H1 (cell line): ENCODE measurements around the gene CDH20. TPM values are rescaled to one million over a fixed set of nuclear protein-coding genes. Genes with fewer than 3 reads are reported as not detected.

ENCODE experiments used
- CTCF ChIA-PET: fragments of 300-600 bp; sonication (Branson Sonifier 250); formaldehyde crosslinking; loops from one replicate; lab custom pipeline; 2021; ENCODE audit not compliant: partially characterized antibody; lab: Charles Lee
- POLR2A ChIA-PET: fragments of 300-600 bp; sonication (Branson Sonifier 250); formaldehyde crosslinking; loops from one replicate; lab custom pipeline; 2021; ENCODE audit warnings: inconsistent platforms; ENCODE audit not compliant: partially characterized antibody; lab: Charles Lee
- DNase-seq, 2 experiments: peaks; one replicate each; pipeline versions ENCODE4 v3.0.0 to v3.0.0-alpha.2; 2010 to 2022; ENCODE audit warnings: low spot score in 2 of 2, low read depth in 1 of 2, mixed read lengths in 1 of 2
- FAIRE-seq: peaks from 2 replicates; lab custom pipeline; 2011; peaks lifted over from hg19 to GRCh38; lab: Jason Lieb, UNC
- H2AFZ ChIP-seq: 2 replicates; pipeline ENCODE4 v1.8.1; 2012; ENCODE audit warnings: low read length, inconsistent platforms
- H2AK5ac ChIP-seq: 2 replicates; pipeline ENCODE4 v1.6.1; 2013; ENCODE audit warnings: low read depth, low read length
- H2BK120ac ChIP-seq: replicated peaks from 2 replicates; pipeline ENCODE3; 2013; ENCODE audit warnings: low read depth, low read length, inconsistent platforms
- H2BK12ac ChIP-seq: 2 replicates; pipeline ENCODE4 v1.6.1; 2013; ENCODE audit warnings: low read depth, low read length
- H2BK15ac ChIP-seq: 2 replicates; pipeline ENCODE4 v1.6.1; 2013; ENCODE audit warnings: low read length
- H2BK20ac ChIP-seq: 2 replicates; pipeline ENCODE4 v1.6.1; 2013; ENCODE audit warnings: low read length
- H2BK5ac ChIP-seq: 2 replicates; pipeline ENCODE4 v1.6.1; 2013; ENCODE audit warnings: low read depth, low read length
- H3K14ac ChIP-seq: 2 replicates; pipeline ENCODE4 v1.6.1; 2013; ENCODE audit warnings: inconsistent platforms; ENCODE audit not compliant: insufficient read length
- H3K18ac ChIP-seq: 2 replicates; pipeline ENCODE4 v1.6.1; 2013; ENCODE audit warnings: low read length; ENCODE audit errors: extremely low read depth
- H3K23ac ChIP-seq: 2 replicates; pipeline ENCODE4 v1.6.1; 2013; ENCODE audit warnings: inconsistent platforms; ENCODE audit not compliant: insufficient read length
- H3K23me2 ChIP-seq: 2 replicates; pipeline ENCODE4 v1.6.1; 2013; ENCODE audit warnings: low read depth, low read length
- H3K27ac ChIP-seq: 2 replicates; pipeline ENCODE4 v1.6.1; 2011; ENCODE audit warnings: low read depth, low read length, inconsistent platforms
- H3K27me3 ChIP-seq, 4 experiments: replicated peaks in 1 of 4; 1 replicate in 1 of 4; 2 replicates in 3 of 4; pipeline versions ENCODE4 v1.6.1 to v1.8.1; 2011 to 2013; ENCODE audit warnings: low read length in 3 of 4, mild to moderate bottlenecking in 3 of 4, inconsistent platforms in 2 of 4, mixed read lengths in 2 of 4, moderate library complexity in 1 of 4; ENCODE audit not compliant: control insufficient read depth in 3 of 4, insufficient read depth in 3 of 4; ENCODE audit errors: extremely low read depth in 1 of 4
- H3K36me3 ChIP-seq, 4 experiments: 2 replicates each; pipeline versions ENCODE4 v1.6.1 to v1.8.1; 2011 to 2013; ENCODE audit warnings: mild to moderate bottlenecking in 4 of 4, low read length in 3 of 4, moderate library complexity in 2 of 4, control low read depth in 1 of 4, inconsistent platforms in 1 of 4; ENCODE audit not compliant: insufficient read depth in 4 of 4, control insufficient read depth in 2 of 4
- H3K4ac ChIP-seq: replicated peaks from 2 replicates; pipeline ENCODE3; 2013; ENCODE audit warnings: low read length, low read depth, mixed read lengths, inconsistent platforms; ENCODE audit not compliant: insufficient read length
- H3K4me1 ChIP-seq, 4 experiments: replicated peaks in 1 of 4; 1 replicate in 1 of 4; 2 replicates in 3 of 4; pipeline versions ENCODE4 v1.6.1 to v1.8.1; 2011 to 2013; ENCODE audit warnings: low read length in 3 of 4, inconsistent platforms in 2 of 4, mixed read lengths in 1 of 4; ENCODE audit not compliant: insufficient read depth in 4 of 4, control insufficient read depth in 3 of 4
- H3K4me2 ChIP-seq, 2 experiments: 2 replicates each; pipeline versions ENCODE4 v1.6.1 to v1.8.1; 2011 to 2013; ENCODE audit warnings: low read depth in 2 of 2, low read length in 2 of 2, control low read depth in 1 of 2, inconsistent platforms in 1 of 2, mild to moderate bottlenecking in 1 of 2; ENCODE audit not compliant: insufficient read depth in 1 of 2
- H3K4me3 ChIP-seq, 4 experiments: fragments of 200-600, 300-600 bp in 1 of 4; sonication (generic), shearing (Covaris generic), sonication (Bioruptor Twin) in 1 of 4; 2 replicates each; pipeline versions ENCODE4 v1.5.1 to v1.8.1; 2011 to 2016; ENCODE audit warnings: low read length in 4 of 4, low read depth in 3 of 4, control low read depth in 2 of 4, inconsistent platforms in 2 of 4, mild to moderate bottlenecking in 2 of 4, mixed read lengths in 1 of 4, moderate library complexity in 1 of 4; ENCODE audit not compliant: insufficient read depth in 2 of 4; ENCODE audit errors: extremely low read depth in 1 of 4
- H3K56ac ChIP-seq: replicated peaks from 2 replicates; pipeline ENCODE3; 2013; ENCODE audit warnings: low read depth, mild to moderate bottlenecking, mixed read lengths, low read length, inconsistent platforms; ENCODE audit not compliant: insufficient read length
- H3K79me1 ChIP-seq: 2 replicates; pipeline ENCODE4 v1.6.1; 2013; ENCODE audit warnings: low read depth, low read length, control low read depth
- H3K79me2 ChIP-seq, 2 experiments: 2 replicates each; pipeline versions ENCODE4 v1.6.1 to v1.8.1; 2012 to 2013; ENCODE audit warnings: low read length in 2 of 2, mild to moderate bottlenecking in 2 of 2, inconsistent platforms in 1 of 2; ENCODE audit not compliant: insufficient read depth in 2 of 2, control insufficient read depth in 1 of 2
- H3K9ac ChIP-seq, 4 experiments: replicated peaks in 1 of 4; 1 replicate in 1 of 4; 2 replicates in 3 of 4; pipeline versions ENCODE4 v1.6.1 to v1.8.1; 2011 to 2013; ENCODE audit warnings: low read depth in 3 of 4, low read length in 3 of 4, control low read depth in 2 of 4, mild to moderate bottlenecking in 2 of 4, moderate library complexity in 2 of 4, inconsistent platforms in 1 of 4; ENCODE audit errors: extremely low read depth in 1 of 4
- H3K9me3 ChIP-seq, 2 experiments: 2 replicates each; pipeline versions ENCODE4 v1.6.1 to v1.8.1; 2012 to 2013; ENCODE audit warnings: mild to moderate bottlenecking in 2 of 2, moderate library complexity in 2 of 2, control low read depth in 1 of 2, inconsistent platforms in 1 of 2, low read depth in 1 of 2, low read length in 1 of 2, mixed read lengths in 1 of 2; ENCODE audit not compliant: insufficient read depth in 2 of 2
- H4K20me1 ChIP-seq, 2 experiments: replicated peaks in 1 of 2; 2 replicates each; pipeline versions ENCODE3 to v1.8.1; 2011 to 2013; ENCODE audit warnings: inconsistent platforms in 2 of 2, low read length in 2 of 2, mild to moderate bottlenecking in 1 of 2; ENCODE audit not compliant: insufficient read depth in 2 of 2, control insufficient read depth in 1 of 2
- H4K5ac ChIP-seq: 2 replicates; pipeline ENCODE4 v1.6.1; 2013; ENCODE audit warnings: low read length, low read depth, mixed read lengths, inconsistent platforms; ENCODE audit not compliant: insufficient read length
- H4K8ac ChIP-seq: 2 replicates; pipeline ENCODE4 v1.8.0; 2013; ENCODE audit warnings: mild to moderate bottlenecking, moderate library complexity, low read length, inconsistent platforms; ENCODE audit not compliant: insufficient read depth; ENCODE audit errors: extremely low read depth
- H4K91ac ChIP-seq: replicated peaks from 2 replicates; pipeline ENCODE3; 2013; ENCODE audit warnings: low read length, mixed read lengths, inconsistent platforms; ENCODE audit not compliant: insufficient read length
- ATF2 ChIP-seq: IDR thresholded peaks from 2 replicates; pipeline ENCODE4 v1.6.1; 2012; ENCODE audit warnings: low read length, inconsistent platforms
- CBX8 ChIP-seq: fragments of 300-800, 300-1000 bp; sonication (generic); IDR thresholded peaks from 2 replicates; pipeline ENCODE4 v1.7.1; 2016; ENCODE audit warnings: low read depth, low read length, borderline replicate concordance
- CTBP2 ChIP-seq: IDR thresholded peaks from 2 replicates; pipeline ENCODE4 v1.7.0; 2011; ENCODE audit warnings: borderline replicate concordance, mild to moderate bottlenecking, moderate library complexity, mixed read lengths, low read length; ENCODE audit not compliant: insufficient read depth, insufficient read length
- MAX ChIP-seq: IDR thresholded peaks from 2 replicates; pipeline ENCODE4 v1.6.1; 2012; ENCODE audit warnings: inconsistent platforms
- NRF1 ChIP-seq: IDR thresholded peaks from 2 replicates; pipeline ENCODE4 v1.6.1; 2011; ENCODE audit warnings: mild to moderate bottlenecking, low read depth, low read length, improper control_type of control experiment
- PHF8 ChIP-seq: fragments of 200-600 bp; sonication (generic); conservative IDR thresholded peaks from 2 replicates; pipeline ENCODE4 v1.7.1; 2012; ENCODE audit warnings: low read depth, mild to moderate bottlenecking, inconsistent platforms, low read length, moderate library complexity
- RBBP5 ChIP-seq: IDR thresholded peaks from 2 replicates; pipeline ENCODE4 v1.7.1; 2012; ENCODE audit warnings: low read depth, mild to moderate bottlenecking, inconsistent platforms, low read length, moderate library complexity, borderline replicate concordance
- RXRA ChIP-seq: IDR thresholded peaks from 2 replicates; pipeline ENCODE4 v1.6.1; 2011; ENCODE audit warnings: low read depth, mild to moderate bottlenecking, low read length, moderate library complexity; ENCODE audit not compliant: insufficient read depth
- SIX5 ChIP-seq: IDR thresholded peaks from 2 replicates; pipeline ENCODE4 v1.6.1; 2011; ENCODE audit warnings: mild to moderate bottlenecking, low read depth, low read length
- SRF ChIP-seq: IDR thresholded peaks from 2 replicates; pipeline ENCODE4 v1.6.1; 2011; ENCODE audit warnings: mild to moderate bottlenecking, low read depth, low read length, moderate library complexity
- TAF1 ChIP-seq: IDR thresholded peaks from 2 replicates; pipeline ENCODE4 v1.6.1; 2011; ENCODE audit warnings: mild to moderate bottlenecking, low read depth, low read length
- TBP ChIP-seq: IDR thresholded peaks from 2 replicates; pipeline ENCODE4 v1.6.1; 2011; ENCODE audit warnings: low read depth, low read length, improper control_type of control experiment
- ZNF274 ChIP-seq: IDR thresholded peaks from 2 replicates; pipeline ENCODE4 v1.7.0; 2012; ENCODE audit warnings: low read length, borderline replicate concordance; ENCODE audit errors: extremely low read depth
- WGBS, 2 experiments: shearing (Covaris generic) in 1 of 2; methylation state at CpG; one replicate each; pipeline versions ENCODE4 v1.1.6 to v1.1.7; 2013 to 2015; ENCODE audit warnings: low lambda C conversion rate in 2 of 2, mixed read lengths in 2 of 2, inconsistent platforms in 1 of 2, low coverage in 1 of 2, missing lambda C conversion rate in 1 of 2; ENCODE audit not compliant: insufficient replicate concordance in 2 of 2, insufficient coverage in 1 of 2, insufficient read length in 1 of 2; ENCODE audit errors: extremely low coverage in 1 of 2, missing lambda C conversion rate in 1 of 2; 5-methylcytosine and 5-hydroxymethylcytosine counted together
- polyA plus RNA-seq, 7 experiments: library from polyadenylated mRNA; depleted of rRNA in 3 of 7; stranded (reverse) in 5 of 7; unstranded in 2 of 7; fragments of >200 nt in 5 of 7; fragments of 200-250 nt in 2 of 7; gene quantifications; 1 replicate in 5 of 7; 2 replicates in 1 of 7; 4 replicates in 1 of 7; pipeline versions ENCODE4 v1.2.1 to v1.2.3, GENCODE V29; 2011 to 2013; ENCODE audit warnings: missing spikeins in 2 of 7, mixed read lengths in 2 of 7
- total RNA-seq: library from RNA; stranded (reverse); fragmentation: NEBNext Ultra II Directional; extraction: Animal tissue kit (Norgen Biotek cat#: 25700); gene quantifications from 2 replicates; pipeline ENCODE4 v1.2.1, GENCODE V29; 2021

Gene CDH20
- total and polyA plus RNA-seq, 2 of the 8 experiments (the other 6 are each of a cell fraction or from before 2014, with no cell fraction given): 0.07 to 0.12 TPM

- Histone ChIP-seq H3K79me1 (no peaks in the 10 kb centered on the region), H2AFZ (no peak overlapping the region), H2BK12ac (no peak overlapping the region), H3K4me3 (no peak overlapping the region), H3K56ac (no peak overlapping the region), H3K14ac (no peak overlapping the region), H4K20me1 (no peaks in the 10 kb centered on the region), H4K8ac (no peak overlapping the region), H4K91ac (no peak overlapping the region), H3K4me2 (no peak overlapping the region), H2BK20ac (no peak overlapping the region), H3K27me3 (no peaks in the 10 kb centered on the region), H3K23me2 (no peaks in the 10 kb centered on the region), H2BK5ac (no peak overlapping the region), H3K23ac (no peak overlapping the region), H2AK5ac (no peak overlapping the region), H3K4ac (no peak overlapping the region), H2BK120ac (no peak overlapping the region), H3K27ac (no peak overlapping the region), H2BK15ac (no peak overlapping the region), H3K9me3 (no peaks in the 10 kb centered on the region), H3K36me3 (no peaks in the 10 kb centered on the region), H4K5ac (no peak overlapping the region), H3K18ac (no peak overlapping the region), H3K79me2 (no peaks in the 10 kb centered on the region), H3K4me1 (no peaks in the 10 kb centered on the region), H3K9ac (no peak overlapping the region)
- FAIRE-seq (no peak), DNase-seq (no peak)
- ChIA-PET POLR2A (no interaction called here), CTCF (interaction anchor here (0.5 kb wide), 1 partner anchor 49 kb away, joined by 3 read pairs; no protein-coding TSS in a partner anchor)
- 96% methylated on average over 9 of the region's 10 CpGs; no CpG with 5 or more reads in 1 of the 2 experiments for WGBS, 2 experiments
- no peak for TF ChIP-seq TAF1
- TF ChIP-seq CBX8: no peak
- TF ChIP-seq NRF1: no peak
- no peak for TF ChIP-seq ATF2
- TF ChIP-seq MAX: no peak
- TF ChIP-seq ZNF274: no peak
- TF ChIP-seq SIX5: no peak
- no peak for TF ChIP-seq TBP
- TF ChIP-seq RBBP5: no peak
- TF ChIP-seq SRF: no peak
- no peak for TF ChIP-seq CTBP2
- no peak for TF ChIP-seq RXRA
- TF ChIP-seq PHF8: no peak
Measured at GRCh38 chr18:61544178-61544577, 210.9 kb downstream of the CDH20 start.
